Uterus (tissue), 2 donors: ENCODE measurements around the gene NPAS4.

Experiments
- CTCF ChIP-seq, 4 experiments: fragments of 200-600 bp in 2 of 4; fragments of 450-650 bp in 2 of 4; sonication (generic) in 2 of 4; IDR thresholded peaks; one replicate each; pipeline ENCODE4 v1.5.1; 2016 to 2019; ENCODE audit warnings: antibody characterized with exemption in 4 of 4, mild to moderate bottlenecking in 2 of 4, moderate library complexity in 1 of 4
- POLR2A ChIP-seq, 2 donors: fragments of 450-650 bp; IDR thresholded peaks; one replicate each; pipeline ENCODE4 v1.6.1; 2016; ENCODE audit warnings: antibody characterized with exemption in 2 of 2, mild to moderate bottlenecking in 1 of 2, moderate library complexity in 1 of 2

GRCh38 chr11:66473608-66474515, 53.0 kb downstream of the NPAS4 start:
- TF ChIP-seq CTCF (IDR thresholded peaks at IDR 0.05), result no peak
- TF ChIP-seq POLR2A (IDR thresholded peaks at IDR 0.05), result no peak
